Measurements from ENCODE around the gene SCAF1. TPM values are rescaled to one million over a fixed set of nuclear protein-coding genes. Genes with fewer than 3 reads are reported as not detected.

SCAF1 gene
- total RNA-seq, 2 donors from 2014 or later: 38.6 to 46.9 TPM

DNA sequence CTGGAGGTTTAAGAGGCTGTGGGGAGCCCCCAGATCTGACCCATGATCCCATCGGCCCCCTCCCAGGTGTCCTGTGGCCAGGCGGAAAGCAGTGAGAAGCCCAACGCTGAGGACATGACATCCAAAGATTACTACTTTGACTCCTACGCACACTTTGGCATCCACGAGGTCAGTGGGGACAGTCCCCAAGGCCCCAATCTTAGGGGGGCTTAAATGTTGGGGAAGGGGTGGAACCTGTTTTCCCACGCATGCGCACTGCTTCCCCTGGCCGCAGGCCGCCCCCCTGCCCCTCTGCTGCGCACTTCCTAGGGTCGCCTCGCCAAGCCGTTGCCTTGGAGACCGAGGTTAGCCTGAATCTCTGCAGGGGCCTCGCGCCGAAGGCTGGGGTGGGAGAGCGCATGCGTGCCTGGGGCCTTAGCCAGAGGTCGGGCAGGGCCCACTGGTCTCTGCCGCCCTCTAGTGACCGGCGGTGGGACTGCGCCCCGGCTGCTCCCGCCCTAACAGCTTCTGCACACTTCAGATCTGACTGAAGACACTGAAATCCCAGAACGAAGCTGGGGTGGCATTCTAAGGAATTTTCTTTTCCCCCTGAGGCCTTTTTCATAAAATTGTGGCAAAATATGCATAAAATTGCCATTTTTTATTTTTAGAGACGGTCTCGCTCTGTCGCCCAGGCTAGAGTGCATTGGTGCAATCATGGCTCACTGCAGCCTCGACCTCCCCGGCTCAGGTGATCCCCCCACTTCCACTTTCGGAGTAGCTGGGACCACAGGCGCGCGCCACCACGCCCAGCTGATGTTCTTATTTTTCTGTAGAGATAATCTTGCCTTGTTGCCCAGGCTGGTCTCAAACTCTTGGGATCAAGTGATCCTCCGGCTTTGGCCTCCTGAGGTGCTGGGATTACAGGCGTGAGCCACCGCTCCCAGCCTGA is 38.7 kb downstream of the SCAF1 start:
- intact Hi-C loops (cut with DNase I): loop anchor here (5.0 to 10.0 kb wide), 2 partner anchors 124 to 132 kb away; partner anchors contain the start of gene FUZ (in 1 of the 2)
- DNase-seq (peak; percentile 91), ATAC-seq (peak; percentile 2 to 9)

DNA sequence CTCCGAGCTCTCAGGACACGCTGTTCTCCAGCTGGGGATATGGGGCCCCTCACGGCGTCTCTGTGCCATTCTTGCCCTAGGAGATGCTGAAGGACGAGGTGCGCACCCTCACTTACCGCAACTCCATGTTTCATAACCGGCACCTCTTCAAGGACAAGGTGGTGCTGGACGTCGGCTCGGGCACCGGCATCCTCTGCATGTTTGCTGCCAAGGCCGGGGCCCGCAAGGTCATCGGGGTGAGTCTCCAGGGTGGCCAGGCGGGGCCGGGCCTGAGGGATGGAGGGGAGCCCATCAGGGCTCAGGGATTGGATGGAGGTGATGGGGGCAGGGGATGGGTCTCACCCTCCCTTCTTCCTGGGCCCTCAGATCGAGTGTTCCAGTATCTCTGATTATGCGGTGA is 39.8 kb downstream of the SCAF1 start:
- no peak for ATAC-seq
- no peak for DNase-seq
- intact Hi-C loops (cut with DNase I): loop anchor here (5.0 to 10.0 kb wide), 2 partner anchors 123 to 130 kb away; partner anchors contain the start of gene FUZ (in 1 of the 2)

DNA sequence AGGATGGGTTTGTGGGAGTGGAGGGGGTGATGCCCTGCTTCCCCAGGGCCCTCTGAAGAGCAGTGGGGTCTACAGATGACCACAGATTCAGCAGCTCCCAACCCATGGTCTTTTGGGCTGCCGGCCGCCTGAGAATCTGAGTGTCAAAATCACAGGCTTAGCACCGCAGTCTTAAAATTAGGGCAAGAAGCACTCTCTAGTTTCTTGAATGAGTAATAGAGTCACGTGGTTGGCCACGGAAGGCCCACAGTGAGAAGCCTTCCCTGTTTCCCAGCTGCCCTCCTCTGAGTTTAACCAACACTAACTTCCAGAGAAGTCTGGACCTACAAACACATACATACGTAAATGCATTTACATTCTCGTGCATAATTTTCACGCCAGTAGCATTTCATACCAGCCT is 40.3 kb downstream of the SCAF1 start:
- no peak for DNase-seq
- ATAC-seq: no peak
- intact Hi-C loops (cut with DNase I): loop anchor here (5.0 to 10.0 kb wide), 2 partner anchors 123 to 130 kb away; partner anchors contain the start of gene FUZ (in 1 of the 2)

DNA sequence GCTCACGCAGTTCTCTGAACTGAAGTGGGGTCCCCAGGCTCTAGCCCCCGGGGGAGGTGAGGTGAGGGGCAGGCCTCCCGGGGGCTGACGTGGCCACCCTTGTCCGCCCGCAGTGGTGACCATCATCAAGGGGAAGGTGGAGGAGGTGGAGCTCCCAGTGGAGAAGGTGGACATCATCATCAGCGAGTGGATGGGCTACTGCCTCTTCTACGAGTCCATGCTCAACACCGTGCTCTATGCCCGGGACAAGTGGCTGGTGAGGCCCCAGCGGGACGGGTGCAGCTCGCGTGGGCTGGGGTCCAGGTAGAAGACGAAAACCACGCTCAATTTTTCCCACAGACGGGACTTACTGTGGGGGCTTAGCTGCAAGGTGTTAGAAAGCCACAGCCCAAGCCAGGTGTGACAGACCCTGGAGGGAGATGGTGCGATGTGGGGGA is 41.8 kb downstream of the SCAF1 start:
- ATAC-seq (no peak), DNase-seq (no peak)
- intact Hi-C loops (cut with DNase I): loop anchor here (5.0 to 10.0 kb wide), 2 partner anchors 121 to 128 kb away; partner anchors contain the start of gene FUZ (in 1 of the 2)

DNA sequence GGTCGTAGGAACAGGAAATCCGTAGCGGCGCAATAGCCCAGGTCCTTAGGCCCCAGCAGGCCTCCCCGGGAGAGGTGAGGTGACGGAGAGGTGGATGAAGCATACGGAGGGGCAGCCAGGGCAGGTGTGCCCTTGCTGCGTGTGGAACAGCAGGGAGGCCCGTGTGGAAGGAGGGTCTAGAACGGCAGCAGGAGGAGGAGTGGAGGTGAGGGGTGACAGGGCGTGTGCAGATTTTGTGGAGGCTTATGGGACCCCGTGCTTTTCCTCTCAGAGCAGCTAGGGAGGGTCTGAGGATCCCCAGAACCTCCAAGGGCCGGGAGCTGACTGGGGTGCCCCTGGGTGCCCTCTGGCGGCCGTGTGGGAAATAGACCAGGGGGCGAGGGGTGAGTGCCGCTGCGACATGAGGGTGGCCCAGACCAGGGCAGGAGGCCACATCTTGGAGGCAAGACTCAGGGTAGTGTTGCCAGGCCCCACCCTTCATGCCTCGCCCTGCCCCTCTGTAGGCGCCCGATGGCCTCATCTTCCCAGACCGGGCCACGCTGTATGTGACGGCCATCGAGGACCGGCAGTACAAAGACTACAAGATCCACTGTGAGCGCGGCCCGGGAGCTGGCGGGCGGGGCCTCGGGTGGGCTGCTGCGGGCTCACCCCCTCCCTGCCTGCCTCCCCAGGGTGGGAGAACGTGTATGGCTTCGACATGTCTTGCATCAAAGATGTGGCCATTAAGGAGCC is 42.4 kb downstream of the SCAF1 start:
- DNase-seq: no peak
- intact Hi-C loops (cut with DNase I): loop anchor here (5.0 to 10.0 kb wide), 2 partner anchors 120 to 128 kb away; partner anchors contain the start of gene FUZ (in 1 of the 2)

DNA sequence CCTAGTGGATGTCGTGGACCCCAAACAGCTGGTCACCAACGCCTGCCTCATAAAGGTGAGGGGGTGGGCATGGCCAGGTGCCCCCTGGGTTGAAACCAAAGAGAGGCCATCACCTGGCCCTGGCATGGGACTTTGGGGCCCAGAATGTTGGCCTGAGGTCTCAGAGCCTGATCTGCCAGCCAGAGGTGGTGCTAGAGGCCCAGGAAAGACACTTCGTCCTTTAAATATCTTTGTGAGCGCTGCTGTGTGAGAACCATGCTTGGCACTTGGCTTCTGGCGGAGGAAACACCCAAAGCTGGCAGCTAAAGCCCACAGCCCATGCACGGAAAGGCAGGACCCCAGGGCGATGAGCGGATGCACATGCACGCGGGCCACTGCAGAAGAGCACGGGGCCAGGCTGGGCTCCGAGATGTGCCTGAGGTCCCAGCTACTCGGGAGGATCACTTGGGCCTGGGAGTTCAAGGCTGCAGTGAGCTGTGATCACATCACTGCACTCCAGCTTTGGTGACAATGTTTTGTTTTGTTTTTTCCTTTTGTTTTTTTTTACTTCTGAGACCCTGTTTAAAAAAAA is 43.1 kb downstream of the SCAF1 start:
- peak in 1 of 2 donors; percentile 23 for ATAC-seq
- intact Hi-C loops (cut with DNase I): loop anchor here (5.0 to 10.0 kb wide), 2 partner anchors 120 to 127 kb away; partner anchors contain the start of gene FUZ (in 1 of the 2)
- DNase-seq: no peak

More for the DNA sequence above, 42.4 kb downstream of the SCAF1 start:
- no peak for ATAC-seq

DNA sequence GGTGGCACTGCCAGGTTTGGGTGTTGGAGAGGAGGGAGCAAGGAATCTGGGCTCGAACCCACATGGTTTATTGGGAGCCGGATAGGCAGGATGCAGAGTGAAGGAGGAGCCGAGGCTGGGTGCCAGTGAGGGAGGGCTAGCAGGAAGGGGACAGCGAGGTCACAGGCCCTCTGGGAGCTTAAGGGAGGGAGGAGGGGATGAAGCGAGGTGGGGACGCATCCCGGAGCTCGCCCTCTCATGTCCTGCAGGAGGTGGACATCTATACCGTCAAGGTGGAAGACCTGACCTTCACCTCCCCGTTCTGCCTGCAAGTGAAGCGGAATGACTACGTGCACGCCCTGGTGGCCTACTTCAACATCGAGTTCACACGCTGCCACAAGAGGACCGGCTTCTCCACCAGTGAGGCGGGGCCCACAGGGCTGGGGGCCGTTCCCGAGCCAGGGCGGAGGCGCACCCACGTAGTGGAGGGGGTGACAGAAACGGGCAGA is 43.9 kb downstream of the SCAF1 start:
- intact Hi-C loops (cut with DNase I): loop anchor here in 1 of 2 donors (10.0 kb wide), 1 partner anchor 119 kb away; no protein-coding TSS in a partner anchor
- ATAC-seq: no peak
- no peak for DNase-seq

DNA sequence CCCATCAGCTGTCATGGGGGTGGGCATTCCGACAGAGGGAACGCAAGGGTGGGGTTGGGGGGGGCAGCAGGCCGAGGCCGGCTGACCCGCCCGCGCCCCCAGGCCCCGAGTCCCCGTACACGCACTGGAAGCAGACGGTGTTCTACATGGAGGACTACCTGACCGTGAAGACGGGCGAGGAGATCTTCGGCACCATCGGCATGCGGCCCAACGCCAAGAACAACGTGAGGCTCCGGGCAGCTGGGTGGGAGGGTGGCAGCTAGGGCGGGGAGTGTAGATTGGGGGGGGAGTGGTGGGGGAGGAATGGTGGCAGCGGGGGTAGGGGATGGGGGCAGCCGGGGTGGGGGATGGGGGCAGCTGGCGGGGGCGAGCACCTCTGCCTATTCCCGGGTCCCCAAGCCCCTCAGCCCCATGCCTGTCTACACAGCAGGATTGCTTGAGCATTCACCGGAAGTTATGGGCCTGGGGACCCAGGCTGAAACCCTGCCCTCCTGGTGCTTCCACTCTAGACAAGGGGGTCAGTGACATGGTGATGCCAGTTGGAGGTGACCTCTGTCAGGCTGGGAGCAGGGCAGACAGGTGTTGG is 44.6 kb downstream of the SCAF1 start:
- intact Hi-C loops (cut with DNase I): loop anchor here in 1 of 2 donors (10.0 kb wide), 1 partner anchor 118 kb away; no protein-coding TSS in a partner anchor
- ATAC-seq (no peak), DNase-seq (no peak)

DNA sequence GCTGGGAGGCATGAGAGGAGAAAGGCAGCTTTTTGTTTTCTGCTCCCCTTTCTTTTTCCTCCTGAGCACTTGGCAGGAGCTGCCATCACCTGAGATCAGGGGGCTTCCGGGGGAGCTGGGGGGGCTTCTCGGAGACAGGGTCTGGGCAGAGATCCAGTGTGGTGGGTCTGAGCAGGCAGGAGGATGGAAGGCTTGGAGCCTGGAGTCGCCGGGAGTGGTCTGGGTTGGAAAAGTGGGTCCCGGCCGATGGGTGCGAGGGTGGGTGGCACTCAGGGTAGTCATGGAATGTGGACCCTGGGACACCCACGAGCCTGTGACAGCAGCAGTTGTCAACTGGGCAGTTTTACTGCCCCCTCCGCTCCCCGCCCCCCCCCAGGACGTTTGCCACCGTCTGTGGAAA is 45.1 kb downstream of the SCAF1 start:
- DNase-seq (no peak), ATAC-seq (no peak)
- intact Hi-C loops (cut with DNase I): loop anchor here in 1 of 2 donors (10.0 kb wide), 1 partner anchor 118 kb away; no protein-coding TSS in a partner anchor

DNA sequence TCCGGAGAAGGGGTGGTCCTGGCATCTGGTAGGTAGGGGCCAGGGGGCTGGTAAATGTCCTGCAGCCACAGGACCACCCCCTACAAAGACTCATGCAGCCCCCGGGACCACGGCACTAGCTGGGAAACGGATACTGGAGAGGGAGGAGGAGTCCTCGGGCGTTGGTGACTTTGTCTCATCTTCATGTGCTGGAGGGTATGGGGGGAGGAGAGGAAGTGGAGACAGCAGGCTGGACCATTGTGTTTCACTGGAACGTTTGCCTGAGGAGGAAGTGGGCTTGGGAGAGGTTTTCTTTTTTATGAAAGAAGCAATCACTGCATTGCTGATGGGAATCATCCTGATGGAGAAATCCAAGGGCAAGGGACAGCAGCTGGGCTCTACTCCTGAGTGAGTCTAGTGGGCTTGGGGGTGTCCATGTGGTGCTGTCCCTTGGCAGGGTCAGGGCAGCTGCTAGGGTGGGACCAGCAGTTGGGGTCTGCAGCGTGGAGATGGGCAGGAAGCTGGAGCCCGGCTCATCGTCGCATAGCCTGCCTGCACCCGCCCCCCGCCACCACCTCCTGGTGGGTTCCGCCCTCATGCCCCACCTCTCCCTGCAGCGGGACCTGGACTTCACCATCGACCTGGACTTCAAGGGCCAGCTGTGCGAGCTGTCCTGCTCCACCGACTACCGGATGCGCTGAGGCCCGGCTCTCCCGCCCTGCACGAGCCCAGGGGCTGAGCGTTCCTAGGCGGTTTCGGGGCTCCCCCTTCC is 45.7 kb downstream of the SCAF1 start:
- intact Hi-C loops (cut with DNase I): loop anchor here in 1 of 2 donors (10.0 kb wide), 1 partner anchor 117 kb away; no protein-coding TSS in a partner anchor
- DNase-seq (no peak), ATAC-seq (no peak)

DNA sequence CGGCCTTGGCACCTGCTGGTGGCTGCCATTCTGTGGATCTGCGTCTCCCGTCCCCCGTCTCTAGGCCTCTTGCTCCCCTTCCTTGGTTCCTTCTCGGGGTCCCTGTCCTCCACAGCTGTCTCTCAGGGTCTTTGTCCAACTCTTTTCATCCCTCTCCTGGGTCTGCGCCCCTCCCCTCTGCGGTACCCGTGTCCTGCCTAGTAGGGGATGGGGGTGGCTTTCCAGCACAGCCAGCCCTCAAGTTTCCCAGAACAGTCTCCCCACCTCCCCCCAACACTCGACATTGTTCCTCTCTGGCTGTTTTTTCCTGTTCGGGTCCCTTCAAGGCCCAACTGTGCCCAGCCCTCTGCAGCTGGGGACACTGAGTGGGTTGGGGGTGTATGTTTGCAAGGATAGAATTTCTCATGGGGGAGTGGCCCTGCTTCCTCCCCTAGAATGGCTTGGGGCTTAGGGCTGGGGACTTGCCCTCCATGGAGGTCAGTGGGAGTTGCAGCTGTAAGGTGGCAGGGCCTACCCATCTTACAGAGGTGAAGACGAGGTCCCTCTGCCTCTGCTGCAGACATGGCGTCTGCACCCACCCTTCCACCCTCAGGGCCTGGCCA is 46.6 kb downstream of the SCAF1 start:
- intact Hi-C loops (cut with DNase I): loop anchor here in 1 of 2 donors (10.0 kb wide), 1 partner anchor 116 kb away; no protein-coding TSS in a partner anchor
- DNase-seq (no peak), ATAC-seq (no peak)

DNA sequence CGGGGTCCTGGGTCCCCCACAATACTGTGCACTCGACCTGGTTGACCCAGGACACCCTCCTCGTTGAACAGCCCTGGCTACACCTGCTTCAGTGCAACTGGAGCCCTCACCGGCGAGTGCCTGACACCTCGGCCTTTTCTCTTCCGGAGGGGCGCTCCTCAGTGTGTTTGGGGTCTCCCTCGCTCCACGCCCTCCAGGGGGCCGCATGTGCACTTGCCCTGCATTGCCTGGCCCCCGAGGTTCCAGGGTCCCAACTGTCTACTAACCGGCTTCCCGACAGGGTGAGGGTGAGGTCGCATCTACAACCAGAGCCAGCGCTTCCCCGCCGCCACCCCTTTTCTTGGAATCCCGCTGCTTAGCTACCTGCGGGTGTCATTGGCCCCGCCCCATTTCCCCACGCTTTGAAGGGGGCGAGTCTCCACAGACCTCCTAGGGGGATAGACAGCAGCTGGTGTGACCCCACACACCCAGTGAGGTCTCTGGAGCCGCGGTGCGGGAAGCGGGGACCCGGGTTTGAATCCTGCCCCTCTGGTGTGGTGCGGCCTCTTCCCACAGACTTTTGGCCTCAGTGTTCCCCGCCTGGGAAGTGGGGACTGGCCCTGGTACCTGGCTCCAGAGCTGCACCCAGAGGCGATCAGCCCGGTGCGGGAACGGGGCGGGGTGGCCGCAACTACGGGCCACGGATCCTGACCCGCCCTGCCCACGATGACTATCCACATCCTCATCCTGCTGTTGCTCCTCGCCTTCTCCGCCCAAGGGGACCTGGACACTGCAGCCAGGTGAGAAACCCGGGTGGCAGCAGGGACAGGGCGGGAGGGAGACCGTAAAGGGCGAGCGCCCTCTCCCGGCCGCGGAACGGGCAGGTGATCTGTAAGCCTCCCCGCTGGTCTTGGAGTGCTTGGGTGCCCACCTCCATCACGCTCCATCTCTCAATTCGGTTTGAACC is 47.4 kb downstream of the SCAF1 start, which contains the start of gene ADM5:
Gene ADM5, plus strand, starts transcription at position 462 of the 946 bp plus-strand sequence. Its CDS starts 244 bp downstream, at position 706.
- DNase-seq (no peak), ATAC-seq (peak; percentile 27 to 35)
- intact Hi-C loops (cut with DNase I): loop anchor here (5.0 to 10.0 kb wide), 2 partner anchors 73 to 115 kb away; partner anchors contain the start of gene TSKS (in 1 of the 2)

DNA sequence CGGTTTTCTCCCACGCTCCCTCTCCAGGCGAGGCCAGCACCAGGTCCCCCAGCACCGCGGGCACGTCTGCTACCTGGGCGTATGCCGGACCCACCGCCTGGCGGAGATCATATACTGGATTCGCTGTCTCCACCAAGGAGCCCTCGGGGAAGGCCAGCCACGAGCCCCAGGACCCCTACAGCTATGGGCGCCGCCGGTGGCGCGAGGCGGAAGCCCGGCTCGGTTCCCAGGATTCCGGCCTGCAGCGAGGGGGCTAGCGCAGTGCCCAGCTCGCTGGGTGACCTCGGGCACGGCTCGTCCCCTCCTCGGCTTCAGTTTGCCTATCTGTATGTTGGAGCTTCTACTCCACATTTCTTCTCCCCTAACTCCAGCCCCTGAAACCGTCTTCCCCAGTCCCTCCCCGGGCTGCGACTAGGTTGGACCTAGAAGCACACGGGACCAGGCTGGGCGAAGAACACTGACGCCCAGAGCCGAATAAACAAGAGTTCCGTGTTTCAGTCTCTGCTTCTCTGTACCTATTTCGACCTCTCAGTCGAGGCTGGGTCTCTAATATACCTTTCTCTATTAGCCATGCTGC is 48.2 kb downstream of the SCAF1 start:
- DNase-seq: no peak
- ATAC-seq: peak; percentile 11 to 13
- intact Hi-C loops (cut with DNase I): loop anchor here in 1 of 2 donors (5.0 kb wide), 1 partner anchor 72 kb away; the partner anchor contains the start of gene TSKS

DNA sequence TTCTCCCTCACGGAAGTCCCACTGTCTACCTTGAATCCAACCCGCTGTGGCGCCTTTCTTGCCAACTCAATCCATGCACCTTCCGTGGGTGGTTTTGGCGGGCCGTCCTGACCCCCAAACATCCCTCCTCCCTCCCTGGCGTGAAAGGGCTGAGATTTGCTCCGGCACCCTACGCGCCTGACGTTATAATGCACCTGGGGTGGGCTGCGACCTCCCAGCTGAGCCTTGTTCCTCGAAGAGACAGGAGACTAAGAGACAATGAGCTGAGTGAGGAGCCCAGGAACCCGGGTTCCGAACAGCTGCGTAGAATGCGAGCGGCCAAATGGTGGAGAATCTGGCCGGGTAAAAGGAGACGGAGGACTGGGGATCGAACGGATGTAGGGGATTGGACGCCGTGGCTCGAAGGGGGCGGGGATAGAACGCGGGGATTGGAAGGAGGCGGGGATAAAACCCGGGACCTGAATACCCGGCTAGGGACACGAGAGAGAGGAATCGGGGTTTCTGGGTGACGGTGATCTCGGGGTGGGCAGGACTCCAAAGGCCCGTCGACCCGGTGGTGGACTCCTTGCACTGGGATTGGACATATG is 48.7 kb downstream of the SCAF1 start, which contains the start of gene CPT1C:
Gene CPT1C, plus strand, starts transcription at position 461 of the 587 bp plus-strand sequence. CDS start 1,137 bp downstream, outside the sequence.
- peak; percentile 87 for DNase-seq
- intact Hi-C loops (cut with DNase I): loop anchor here in 1 of 2 donors (5.0 kb wide), 1 partner anchor 72 kb away; the partner anchor contains the start of gene TSKS
- ATAC-seq: peak; percentile 85 to 86
